OCI-LY1 (cell line): Measurements from ENCODE around the gene PI4KA.
"Not testable (repeated sequence)": the region's sequence is repeated elsewhere in the genome, so short reads cannot be mapped to it uniquely, and the experiment has no call there.

Experiments
- H2AFZ ChIP-seq: fragments of 200-600 bp; sonication (generic), shearing (Covaris generic); 2 replicates; pipeline ENCODE4 v1.6.0; 2014; ENCODE audit warnings: antibody characterized with exemption, mild to moderate bottlenecking, low read length
- H3F3A ChIP-seq: fragments of 200-600 bp; sonication (generic), shearing (Covaris generic); 2 replicates; pipeline ENCODE4 v1.6.0; 2014; ENCODE audit warnings: mild to moderate bottlenecking, antibody characterized with exemption, low read length, moderate library complexity; ENCODE audit not compliant: insufficient read depth
- H3K27ac ChIP-seq: fragments of 200-600 bp; sonication (generic); 2 replicates; pipeline ENCODE4 v1.5.1; 2014; ENCODE audit warnings: low read length, mixed run types, mild to moderate bottlenecking, low read depth; ENCODE audit not compliant: poor library complexity, severe bottlenecking
- H3K27me3 ChIP-seq: fragments of 200-600 bp; sonication (generic); 2 replicates; pipeline ENCODE4 v1.6.0; 2014; ENCODE audit warnings: antibody characterized with exemption, mild to moderate bottlenecking, low read length, moderate library complexity; ENCODE audit not compliant: insufficient read depth
- H3K36me3 ChIP-seq: fragments of 200-600 bp; sonication (generic); 2 replicates; pipeline ENCODE4 v1.6.1; 2014; ENCODE audit warnings: mild to moderate bottlenecking, antibody characterized with exemption, low read length, moderate library complexity, mixed read lengths; ENCODE audit not compliant: insufficient read depth
- H3K4me1 ChIP-seq: fragments of 200-600 bp; sonication (generic); 2 replicates; pipeline ENCODE4 v1.5.1; 2014; ENCODE audit warnings: mild to moderate bottlenecking, low read length, moderate library complexity; ENCODE audit not compliant: insufficient read depth, severe bottlenecking
- H3K4me2 ChIP-seq: fragments of 200-600 bp; sonication (generic), shearing (Covaris generic); 2 replicates; pipeline ENCODE4 v1.6.1; 2014; ENCODE audit warnings: low read length
- H3K4me3 ChIP-seq: fragments of 200-600 bp; sonication (generic); 2 replicates; pipeline ENCODE4 v1.5.1; 2014; ENCODE audit warnings: low read length, low read depth, mild to moderate bottlenecking, mixed read lengths; ENCODE audit not compliant: poor library complexity, severe bottlenecking
- H3K79me2 ChIP-seq: fragments of 200-600 bp; shearing (Covaris generic); 2 replicates; pipeline ENCODE4 v1.6.1; 2016; ENCODE audit warnings: mixed run types, low read length, mixed read lengths; ENCODE audit not compliant: insufficient read depth
- H3K9ac ChIP-seq: fragments of 200-600 bp; sonication (generic), shearing (Covaris generic); 2 replicates; pipeline ENCODE4 v1.6.1; 2014; ENCODE audit warnings: mild to moderate bottlenecking, low read length, mixed read lengths
- H3K9me2 ChIP-seq: fragments of 200-600 bp; sonication (generic), shearing (Covaris generic); 2 replicates; pipeline ENCODE4 v1.6.1; 2014; ENCODE audit warnings: low read depth, mild to moderate bottlenecking, low read length, mixed read lengths
- H3K9me3 ChIP-seq: fragments of 200-600 bp; shearing (Covaris generic); 2 replicates; pipeline ENCODE4 v1.6.1; 2014; ENCODE audit warnings: low read length, mixed read lengths
- H4K20me1 ChIP-seq: fragments of 200-600 bp; sonication (generic), shearing (Covaris generic); 2 replicates; pipeline ENCODE4 v1.6.0; 2016; ENCODE audit warnings: mild to moderate bottlenecking, low read length; ENCODE audit not compliant: insufficient read depth
- EZH2 ChIP-seq: fragments of 200-600 bp; sonication (generic), shearing (Covaris generic); IDR thresholded peaks from 2 replicates; pipeline ENCODE4 v1.8.0; 2017; ENCODE audit warnings: borderline replicate concordance, mixed run types, mild to moderate bottlenecking, antibody characterized with exemption, low read length, moderate library complexity, mixed read lengths
- TF ChIP-seq, protein P1 (sequence below): fragments of 200-600 bp; sonication (generic), shearing (Covaris generic); IDR thresholded peaks from 2 replicates; pipeline ENCODE4 v1.5.1; 2017; ENCODE audit warnings: mild to moderate bottlenecking, antibody characterized with exemption, low read length, moderate library complexity, mixed read lengths

PI4KA gene

DNA sequence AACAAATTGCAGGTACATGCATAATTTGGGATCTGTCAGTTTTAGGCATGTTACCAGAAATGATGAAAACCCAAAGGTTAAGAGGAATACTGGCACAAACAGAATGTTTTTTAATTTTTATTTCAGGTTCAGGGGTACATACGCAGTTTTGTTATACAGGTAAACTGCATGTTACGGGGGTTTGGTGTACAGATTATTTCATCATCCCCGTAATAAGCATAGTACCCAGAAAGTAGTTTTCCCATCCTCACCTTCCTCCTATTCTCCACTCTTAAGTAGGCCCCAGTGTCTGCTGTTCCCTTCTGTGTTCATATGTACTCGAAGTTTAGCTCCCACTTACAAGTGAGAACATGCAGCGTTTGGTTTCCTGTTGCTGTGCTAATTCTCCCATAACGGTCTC is 33.0 kb downstream of the PI4KA start:
- Histone ChIP-seq H3K27me3 (no peaks in the 10 kb centered on the region), H3F3A (no peaks in the 10 kb centered on the region), H3K79me2 (no peaks in the 10 kb centered on the region), H3K4me3 (no peak overlapping the region), H3K27ac (no peak overlapping the region), H3K4me1 (no peaks in the 10 kb centered on the region), H3K9me2 (no peaks in the 10 kb centered on the region), H3K36me3 (peaks cover 42% of the 10 kb centered on the region), H3K9ac (no peak overlapping the region), H2AFZ (no peak overlapping the region), H4K20me1 (no peaks in the 10 kb centered on the region), H3K9me3 (no peaks in the 10 kb centered on the region), H3K4me2 (no peak overlapping the region)
- no peak for TF ChIP-seq EZH2
- TF ChIP-seq, protein P1, sequence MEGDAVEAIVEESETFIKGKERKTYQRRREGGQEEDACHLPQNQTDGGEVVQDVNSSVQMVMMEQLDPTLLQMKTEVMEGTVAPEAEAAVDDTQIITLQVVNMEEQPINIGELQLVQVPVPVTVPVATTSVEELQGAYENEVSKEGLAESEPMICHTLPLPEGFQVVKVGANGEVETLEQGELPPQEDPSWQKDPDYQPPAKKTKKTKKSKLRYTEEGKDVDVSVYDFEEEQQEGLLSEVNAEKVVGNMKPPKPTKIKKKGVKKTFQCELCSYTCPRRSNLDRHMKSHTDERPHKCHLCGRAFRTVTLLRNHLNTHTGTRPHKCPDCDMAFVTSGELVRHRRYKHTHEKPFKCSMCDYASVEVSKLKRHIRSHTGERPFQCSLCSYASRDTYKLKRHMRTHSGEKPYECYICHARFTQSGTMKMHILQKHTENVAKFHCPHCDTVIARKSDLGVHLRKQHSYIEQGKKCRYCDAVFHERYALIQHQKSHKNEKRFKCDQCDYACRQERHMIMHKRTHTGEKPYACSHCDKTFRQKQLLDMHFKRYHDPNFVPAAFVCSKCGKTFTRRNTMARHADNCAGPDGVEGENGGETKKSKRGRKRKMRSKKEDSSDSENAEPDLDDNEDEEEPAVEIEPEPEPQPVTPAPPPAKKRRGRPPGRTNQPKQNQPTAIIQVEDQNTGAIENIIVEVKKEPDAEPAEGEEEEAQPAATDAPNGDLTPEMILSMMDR, result no peak

GRCh38 chr22:20825216-20825615 is 33.4 kb downstream of the PI4KA start:
- not testable (repeated sequence) for H3K4me2 ChIP-seq, H3K27ac ChIP-seq, H4K20me1 ChIP-seq, H3K9me2 ChIP-seq, H3K4me3 ChIP-seq, H3K79me2 ChIP-seq, H3K4me1 ChIP-seq, H3K9ac ChIP-seq, H3F3A ChIP-seq, H3K9me3 ChIP-seq, H2AFZ ChIP-seq, H3K27me3 ChIP-seq
- H3K36me3 ChIP-seq, result peaks cover 42% of the 10 kb centered on the region; the same call in 1 of the 2 replicates

DNA sequence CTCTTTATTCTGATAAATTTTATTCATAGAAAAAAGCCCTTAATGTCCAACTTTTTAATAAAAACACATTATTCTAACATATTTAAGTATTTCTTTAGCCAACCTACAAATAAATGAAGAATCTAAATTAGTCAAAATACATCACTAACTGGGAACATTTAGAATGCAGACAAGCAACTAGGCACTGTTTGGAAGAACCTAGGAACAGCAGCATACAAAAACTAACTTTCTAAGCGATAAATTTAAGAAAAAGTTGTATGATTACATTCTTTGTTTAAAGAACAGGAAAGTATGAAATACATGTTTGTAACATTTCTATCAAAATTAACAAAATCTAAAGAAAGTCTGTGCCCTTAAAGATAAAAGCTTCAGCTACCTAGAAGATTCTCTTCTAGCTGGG is 35.3 kb downstream of the PI4KA start:
- TF ChIP-seq EZH2, result no peak
- TF ChIP-seq, protein P1, result no peak
- H3K36me3 ChIP-seq, result peaks cover 52% of the 10 kb centered on the region
- H3K4me1 ChIP-seq, result no peaks in the 10 kb centered on the region
- no peaks in the 10 kb centered on the region for H3K79me2 ChIP-seq
- H3K27me3 ChIP-seq, result no peaks in the 10 kb centered on the region
- no peak overlapping the region for H2AFZ ChIP-seq
- no peaks in the 10 kb centered on the region for H3K9me3 ChIP-seq
- no peak overlapping the region for H3K4me2 ChIP-seq
- H3K27ac ChIP-seq, result no peak overlapping the region
- H4K20me1 ChIP-seq, result no peaks in the 10 kb centered on the region
- no peak overlapping the region for H3K4me3 ChIP-seq
- no peaks in the 10 kb centered on the region for H3F3A ChIP-seq
- H3K9me2 ChIP-seq, result no peaks in the 10 kb centered on the region
- no peak overlapping the region for H3K9ac ChIP-seq

GRCh38 chr22:20822240-20822639 is 36.4 kb downstream of the PI4KA start:
- no peaks in the 10 kb centered on the region for H3K27me3 ChIP-seq
- H4K20me1 ChIP-seq, result no peaks in the 10 kb centered on the region
- no peak overlapping the region for H3K27ac ChIP-seq
- H3K36me3 ChIP-seq, result peaks cover 52% of the 10 kb centered on the region
- H2AFZ ChIP-seq, result no peak overlapping the region
- H3K79me2 ChIP-seq, result no peaks in the 10 kb centered on the region
- TF ChIP-seq, protein P1, result no peak
- no peak for TF ChIP-seq EZH2
- H3K9me3 ChIP-seq, result no peaks in the 10 kb centered on the region
- no peaks in the 10 kb centered on the region for H3F3A ChIP-seq
- no peak overlapping the region for H3K9ac ChIP-seq
- no peaks in the 10 kb centered on the region for H3K4me1 ChIP-seq
- no peaks in the 10 kb centered on the region for H3K9me2 ChIP-seq
- H3K4me3 ChIP-seq, result no peak overlapping the region
- H3K4me2 ChIP-seq, result no peak overlapping the region

DNA sequence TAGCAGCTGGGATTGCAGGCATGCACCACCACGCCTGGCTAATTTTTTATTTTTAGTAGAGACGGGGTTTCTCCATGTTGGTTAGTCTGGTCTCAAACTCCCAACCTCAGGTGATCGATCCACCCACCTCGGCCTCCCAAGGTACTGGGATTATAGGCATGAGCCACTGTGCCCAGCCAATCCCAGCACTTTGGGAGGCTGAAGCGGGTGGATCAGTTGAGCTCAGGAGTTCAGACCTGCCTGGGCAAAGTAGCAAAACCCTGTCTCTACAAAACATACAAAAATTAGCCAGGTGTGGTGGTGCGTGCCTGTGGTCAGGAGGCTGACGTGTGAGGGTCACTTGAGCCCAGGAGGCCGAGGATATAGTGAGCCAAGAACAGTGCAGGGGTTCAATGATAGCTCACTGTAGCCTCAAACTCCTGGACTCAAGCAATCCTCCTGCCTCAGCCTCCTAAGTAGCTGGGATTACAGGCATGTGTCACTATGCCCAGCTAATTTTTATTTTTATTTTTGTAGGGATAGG is 36.8 kb downstream of the PI4KA start:
- H3K4me3 ChIP-seq, H3K27ac ChIP-seq, H3K9me2 ChIP-seq, H2AFZ ChIP-seq, H3K9ac ChIP-seq, H3K79me2 ChIP-seq, H3K4me1 ChIP-seq, H3K9me3 ChIP-seq, H3K4me2 ChIP-seq, H4K20me1 ChIP-seq, H3K27me3 ChIP-seq, H3F3A ChIP-seq: not testable (repeated sequence)
- H3K36me3 ChIP-seq, result peaks cover 52% of the 10 kb centered on the region
